ENCODE measurements around the gene SLC35F2.
"Not testable (repeated sequence)": the region's sequence is repeated elsewhere in the genome, so short reads cannot be mapped to it uniquely, and the experiment has no call there.

SLC35F2 gene

DNA sequence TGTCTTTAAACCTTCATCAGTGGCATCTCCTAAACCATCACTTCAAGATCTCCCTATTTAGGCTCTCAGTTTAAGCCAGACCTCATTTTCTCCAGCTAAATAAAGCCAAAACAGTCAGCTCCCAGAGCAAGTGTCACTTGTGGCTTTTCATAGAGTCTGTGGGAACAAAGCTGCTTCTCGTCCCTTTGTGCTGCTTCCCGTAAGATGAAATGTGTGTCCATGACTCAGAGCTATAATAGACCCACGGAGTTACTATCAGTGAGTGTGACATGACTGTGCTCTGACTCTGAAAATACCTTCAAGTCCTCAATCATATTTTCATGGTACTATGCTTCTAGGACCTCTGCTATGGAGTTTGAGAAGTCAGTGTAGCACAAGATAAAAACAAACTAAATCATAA is 89.4 kb downstream of the SLC35F2 start:
- Histone ChIP-seq H3K27me3 (ENCODE audit: control insufficient read depth, insufficient read depth, low read length) (no peaks in the 10 kb centered on the region), H3K9me3 (ENCODE audit: control insufficient read depth, insufficient read depth, low read length) (no peaks in the 10 kb centered on the region), H3K36me3 (ENCODE audit: control insufficient read depth, insufficient read depth, low read length) (no peaks in the 10 kb centered on the region), H3K4me3 (ENCODE audit: low read length) (no peak overlapping the region), H3K4me1 (ENCODE audit: control insufficient read depth, insufficient read depth, low read length) (no peaks in the 10 kb centered on the region; the same call in 1 of the 2 replicates), H3K27ac (ENCODE audit: low read length) (no peak overlapping the region)
- DNase-seq (ENCODE audit: low read depth, low spot score), result no peak
- WGBS (ENCODE audit: insufficient coverage, insufficient read length), result no CpG with 5 or more reads among the region's 3 CpGs

DNA sequence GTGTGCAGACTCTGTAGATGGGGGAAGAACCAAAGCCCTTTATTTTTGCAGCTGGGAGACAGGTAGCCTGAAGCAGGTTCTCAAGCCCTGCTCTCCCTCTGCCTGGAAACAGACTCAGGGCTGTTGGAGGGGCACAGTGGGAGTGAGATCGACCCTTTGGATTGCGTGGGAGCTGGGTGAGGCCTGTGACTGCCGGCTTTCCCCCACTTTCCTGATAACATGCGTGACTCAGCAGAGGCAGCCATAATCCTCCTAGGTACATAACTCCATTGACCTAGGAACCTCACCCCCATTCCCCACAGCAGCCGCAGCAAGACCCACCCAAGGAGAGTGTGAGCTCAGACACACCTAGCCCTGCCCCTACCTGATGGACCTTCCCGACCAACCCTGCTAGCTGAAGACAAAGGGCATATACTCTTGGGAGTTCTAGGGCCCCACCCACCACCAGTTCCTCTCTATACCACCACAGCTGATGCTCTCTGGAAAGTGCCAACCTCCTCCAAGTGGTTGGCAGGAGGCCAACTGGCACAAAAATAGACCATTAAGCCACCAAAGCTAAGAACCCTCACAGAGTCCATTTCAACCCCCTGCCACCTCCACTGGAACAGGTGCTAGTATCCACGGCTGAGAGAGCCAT is 99.8 kb downstream of the SLC35F2 start:
- H3K27ac ChIP-seq (ENCODE audit: low read length); DNase-seq (ENCODE audit: low read depth, low spot score); H3K27me3 ChIP-seq (ENCODE audit: control insufficient read depth, insufficient read depth, low read length); H3K4me3 ChIP-seq (ENCODE audit: low read length); H3K36me3 ChIP-seq (ENCODE audit: control insufficient read depth, insufficient read depth, low read length); H3K4me1 ChIP-seq (ENCODE audit: control insufficient read depth, insufficient read depth, low read length); H3K9me3 ChIP-seq (ENCODE audit: control insufficient read depth, insufficient read depth, low read length): not testable (repeated sequence)
- no CpG with 5 or more reads among the region's 7 CpGs for WGBS (ENCODE audit: insufficient coverage, insufficient read length)

DNA sequence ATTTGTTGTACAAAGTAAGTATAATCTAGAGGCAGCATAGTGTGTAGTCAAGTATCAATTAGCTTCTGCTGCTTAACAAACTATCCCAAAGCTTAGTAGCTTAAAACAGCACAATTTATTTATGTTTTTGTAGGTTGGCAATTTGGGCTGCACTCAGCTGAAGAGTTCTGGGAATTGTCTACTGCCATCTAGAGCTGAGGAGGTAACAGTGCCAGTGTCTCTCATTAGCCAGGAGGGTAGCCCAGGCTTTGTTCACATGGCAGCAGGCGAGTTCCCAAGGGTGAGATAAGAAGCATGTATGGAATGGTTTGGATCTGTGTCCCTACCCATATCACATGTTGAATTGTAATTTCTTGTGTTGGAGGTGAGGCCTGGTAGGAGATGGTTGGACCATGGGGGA is 100.9 kb downstream of the SLC35F2 start:
- no peaks in the 10 kb centered on the region for H3K27me3 ChIP-seq (ENCODE audit: control insufficient read depth, insufficient read depth, low read length)
- H3K4me3 ChIP-seq (ENCODE audit: low read length), result no peak overlapping the region
- DNase-seq (ENCODE audit: low read depth, low spot score), result no peak
- H3K9me3 ChIP-seq (ENCODE audit: control insufficient read depth, insufficient read depth, low read length), result no peaks in the 10 kb centered on the region
- no peaks in the 10 kb centered on the region for H3K36me3 ChIP-seq (ENCODE audit: control insufficient read depth, insufficient read depth, low read length)
- H3K4me1 ChIP-seq (ENCODE audit: control insufficient read depth, insufficient read depth, low read length), result no peaks in the 10 kb centered on the region
- WGBS (ENCODE audit: insufficient coverage, insufficient read length), result no CpG with 5 or more reads among the region's 1 CpG
- H3K27ac ChIP-seq (ENCODE audit: low read length), result no peak overlapping the region

DNA sequence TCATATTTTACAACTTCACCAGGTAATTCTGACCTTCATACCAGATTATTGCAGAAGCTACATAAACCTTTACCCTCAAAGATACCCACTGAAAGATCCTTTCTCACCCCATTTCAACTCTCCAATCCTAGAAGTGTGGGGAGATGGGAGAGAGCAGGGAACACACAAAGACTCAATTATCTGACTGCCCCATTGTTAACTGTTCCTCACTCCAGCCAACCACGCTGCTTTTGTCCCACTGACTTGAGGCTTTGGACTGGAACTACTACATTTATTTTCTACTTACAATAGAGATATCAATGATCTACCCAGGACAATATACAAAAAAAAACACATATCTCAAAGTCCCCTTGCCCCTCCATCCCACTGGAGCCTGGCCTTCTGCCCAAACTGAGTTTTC is 102.0 kb downstream of the SLC35F2 start:
- no CpG with 5 or more reads among the region's 1 CpG for WGBS (ENCODE audit: insufficient coverage, insufficient read length)

DNA sequence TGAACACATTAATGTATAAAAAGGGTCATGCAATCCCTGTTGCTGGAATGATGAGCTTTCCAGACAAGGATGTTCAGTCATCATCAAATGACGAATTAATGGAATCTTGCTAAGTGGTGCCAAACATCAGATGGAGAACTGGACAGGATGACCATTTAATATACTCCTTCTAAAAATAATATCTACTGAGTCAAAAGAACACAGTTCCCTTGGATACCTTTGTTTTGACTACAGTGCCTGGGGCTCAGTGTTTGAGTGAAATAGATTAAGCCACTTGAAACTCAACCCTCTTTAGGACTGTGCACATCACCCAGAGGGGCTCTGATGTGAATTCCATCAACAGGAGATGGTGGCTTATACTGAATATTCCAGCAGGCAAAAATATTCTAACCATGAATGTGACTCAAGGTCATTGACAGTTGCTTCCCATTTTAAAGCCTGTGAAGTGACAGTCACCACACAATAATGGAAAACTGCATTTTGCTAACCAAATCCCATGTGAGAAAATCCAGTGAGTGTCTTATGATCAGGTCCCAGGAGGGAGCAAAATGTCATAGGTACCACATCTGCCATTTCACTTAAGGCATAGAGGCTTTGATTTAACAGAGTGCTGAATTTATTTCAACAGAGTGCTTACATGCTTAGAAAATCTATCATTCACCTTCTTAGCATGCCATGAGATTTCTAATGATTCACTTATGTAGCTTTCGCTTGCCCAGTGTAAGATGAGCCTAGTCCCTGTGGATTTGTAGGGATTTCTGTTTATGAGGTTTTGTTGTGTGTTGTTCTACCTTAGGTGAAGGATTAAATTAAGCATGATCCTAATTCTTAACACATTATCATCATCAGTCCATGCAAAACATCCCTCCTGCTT is 105.4 kb downstream of the SLC35F2 start:
- no peaks in the 10 kb centered on the region for H3K4me1 ChIP-seq (ENCODE audit: control insufficient read depth, insufficient read depth, low read length)
- no peak overlapping the region for H3K4me3 ChIP-seq (ENCODE audit: low read length)
- H3K36me3 ChIP-seq (ENCODE audit: control insufficient read depth, insufficient read depth, low read length), result no peaks in the 10 kb centered on the region
- H3K9me3 ChIP-seq (ENCODE audit: control insufficient read depth, insufficient read depth, low read length), result no peaks in the 10 kb centered on the region
- no peak for DNase-seq (ENCODE audit: low read depth, low spot score)
- no peak overlapping the region for H3K27ac ChIP-seq (ENCODE audit: low read length)
- no CpG with 5 or more reads among the region's 2 CpGs for WGBS (ENCODE audit: insufficient coverage, insufficient read length)
- H3K27me3 ChIP-seq (ENCODE audit: control insufficient read depth, insufficient read depth, low read length), result no peaks in the 10 kb centered on the region

More for the DNA sequence above, 102.0 kb downstream of the SLC35F2 start:
- no peak for DNase-seq (ENCODE audit: low read depth, low spot score)
- Histone ChIP-seq H3K9me3 (ENCODE audit: control insufficient read depth, insufficient read depth, low read length) (no peaks in the 10 kb centered on the region), H3K27me3 (ENCODE audit: control insufficient read depth, insufficient read depth, low read length) (no peaks in the 10 kb centered on the region), H3K4me1 (ENCODE audit: control insufficient read depth, insufficient read depth, low read length) (no peaks in the 10 kb centered on the region), H3K4me3 (ENCODE audit: low read length) (no peak overlapping the region), H3K27ac (ENCODE audit: low read length) (no peak overlapping the region), H3K36me3 (ENCODE audit: control insufficient read depth, insufficient read depth, low read length) (no peaks in the 10 kb centered on the region)

DNA sequence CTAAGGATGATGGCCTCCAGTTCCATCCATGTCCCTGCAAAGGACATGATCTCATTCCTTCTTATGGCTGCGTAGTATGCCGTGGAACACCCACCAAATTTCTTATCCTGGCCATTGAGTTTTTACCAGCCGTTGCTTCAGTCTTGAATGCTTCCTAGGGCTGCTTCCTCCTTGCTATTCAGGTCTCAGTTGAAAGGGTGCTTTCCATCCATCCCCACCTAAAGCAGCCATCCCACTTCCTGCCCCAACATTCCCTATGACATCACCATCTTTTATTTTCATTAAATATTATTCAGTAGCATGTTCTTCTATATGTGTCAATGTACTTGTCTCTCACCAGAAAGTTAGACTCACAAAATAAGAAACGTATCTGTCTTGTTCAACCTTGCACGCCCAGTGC is 106.1 kb downstream of the SLC35F2 start:
- H3K9me3 ChIP-seq (ENCODE audit: control insufficient read depth, insufficient read depth, low read length), result no peaks in the 10 kb centered on the region
- H3K27ac ChIP-seq (ENCODE audit: low read length), result no peak overlapping the region
- no peaks in the 10 kb centered on the region for H3K4me1 ChIP-seq (ENCODE audit: control insufficient read depth, insufficient read depth, low read length)
- H3K4me3 ChIP-seq (ENCODE audit: low read length), result no peak overlapping the region
- no peaks in the 10 kb centered on the region for H3K27me3 ChIP-seq (ENCODE audit: control insufficient read depth, insufficient read depth, low read length)
- no peaks in the 10 kb centered on the region for H3K36me3 ChIP-seq (ENCODE audit: control insufficient read depth, insufficient read depth, low read length)
- WGBS (ENCODE audit: insufficient coverage, insufficient read length), result no CpG with 5 or more reads among the region's 5 CpGs
- DNase-seq (ENCODE audit: low read depth, low spot score), result no peak

DNA sequence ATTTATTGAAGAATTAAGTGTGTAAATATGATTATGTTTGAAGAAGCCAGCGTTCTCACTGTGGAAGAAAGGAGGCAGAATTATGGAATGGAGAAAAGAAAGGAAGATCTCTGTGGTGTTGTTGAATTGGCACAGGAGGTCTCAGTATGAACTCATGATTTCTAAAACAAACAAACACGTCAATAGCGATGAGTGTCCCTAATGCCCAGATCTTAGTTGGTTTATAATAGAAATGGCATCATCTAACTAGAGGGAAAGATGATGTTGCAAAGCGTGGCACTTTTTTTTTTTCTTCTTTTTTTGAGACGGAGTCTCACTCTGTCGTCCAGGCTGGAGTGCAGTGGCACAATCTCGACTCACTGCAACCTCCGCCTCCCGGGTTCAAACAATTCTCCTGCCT is 107.5 kb downstream of the SLC35F2 start:
- Histone ChIP-seq H3K4me3 (ENCODE audit: low read length) (no peak overlapping the region), H3K27ac (ENCODE audit: low read length) (no peak overlapping the region), H3K36me3 (ENCODE audit: control insufficient read depth, insufficient read depth, low read length) (no peaks in the 10 kb centered on the region), H3K4me1 (ENCODE audit: control insufficient read depth, insufficient read depth, low read length) (no peaks in the 10 kb centered on the region), H3K27me3 (ENCODE audit: control insufficient read depth, insufficient read depth, low read length) (no peaks in the 10 kb centered on the region), H3K9me3 (ENCODE audit: control insufficient read depth, insufficient read depth, low read length) (no peaks in the 10 kb centered on the region)
- 100% methylated on average over 1 of the region's 9 CpGs for WGBS (ENCODE audit: insufficient coverage, insufficient read length)
- DNase-seq (ENCODE audit: low read depth, low spot score), result no peak

DNA sequence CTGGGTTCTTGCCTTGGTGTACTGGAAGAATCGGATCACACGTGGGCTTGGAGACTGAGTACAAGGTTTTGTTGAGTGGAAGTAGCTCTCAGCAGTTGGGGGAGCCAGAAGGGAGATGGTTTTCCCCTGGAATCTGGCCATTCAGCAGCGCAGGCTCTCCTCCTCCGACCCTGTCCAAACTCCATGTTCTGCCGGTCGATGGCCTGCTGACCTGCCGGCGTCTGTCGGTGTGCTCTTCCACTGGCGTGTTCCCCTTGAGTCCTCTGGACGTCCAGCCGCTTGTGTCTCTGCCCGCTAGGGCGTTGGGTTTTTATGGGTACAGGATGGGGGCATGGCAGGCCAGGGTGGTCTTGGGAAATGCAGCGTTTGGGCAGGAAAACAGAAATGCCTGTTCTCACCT is 108.3 kb downstream of the SLC35F2 start:
- no peaks in the 10 kb centered on the region for H3K9me3 ChIP-seq (ENCODE audit: control insufficient read depth, insufficient read depth, low read length)
- no peaks in the 10 kb centered on the region for H3K27me3 ChIP-seq (ENCODE audit: control insufficient read depth, insufficient read depth, low read length)
- H3K27ac ChIP-seq (ENCODE audit: low read length), result no peak overlapping the region
- H3K4me3 ChIP-seq (ENCODE audit: low read length), result no peak overlapping the region
- no CpG with 5 or more reads among the region's 15 CpGs for WGBS (ENCODE audit: insufficient coverage, insufficient read length)
- DNase-seq (ENCODE audit: low read depth, low spot score), result no peak
- H3K36me3 ChIP-seq (ENCODE audit: control insufficient read depth, insufficient read depth, low read length), result no peaks in the 10 kb centered on the region
- no peaks in the 10 kb centered on the region for H3K4me1 ChIP-seq (ENCODE audit: control insufficient read depth, insufficient read depth, low read length)

DNA sequence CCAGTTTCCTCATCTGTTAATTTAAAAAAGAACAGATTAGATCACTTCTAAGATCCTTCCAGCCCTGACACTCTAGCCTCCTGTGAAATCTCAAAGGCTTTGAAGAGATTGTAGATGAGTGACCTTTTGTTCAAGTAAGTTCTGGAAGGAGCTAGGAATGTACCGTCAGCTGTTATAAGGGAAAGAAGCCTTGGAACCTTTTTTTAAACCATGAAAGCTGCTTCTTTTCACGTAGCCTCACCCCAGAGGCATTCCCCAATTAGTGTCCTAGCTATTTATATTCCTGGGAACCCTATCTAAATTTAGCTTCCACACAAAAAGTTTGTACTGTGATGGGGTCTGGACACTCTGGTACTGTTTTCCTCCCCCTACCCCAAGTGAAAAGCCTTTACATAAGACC is 111.0 kb downstream of the SLC35F2 start:
- H3K27me3 ChIP-seq (ENCODE audit: control insufficient read depth, insufficient read depth, low read length), result no peaks in the 10 kb centered on the region
- H3K36me3 ChIP-seq (ENCODE audit: control insufficient read depth, insufficient read depth, low read length), result no peaks in the 10 kb centered on the region
- H3K4me3 ChIP-seq (ENCODE audit: low read length), result no peak overlapping the region
- H3K9me3 ChIP-seq (ENCODE audit: control insufficient read depth, insufficient read depth, low read length), result no peaks in the 10 kb centered on the region
- DNase-seq (ENCODE audit: low read depth, low spot score), result no peak
- H3K27ac ChIP-seq (ENCODE audit: low read length), result no peak overlapping the region
- H3K4me1 ChIP-seq (ENCODE audit: control insufficient read depth, insufficient read depth, low read length), result no peaks in the 10 kb centered on the region
- WGBS (ENCODE audit: insufficient coverage, insufficient read length), result no CpG with 5 or more reads among the region's 2 CpGs

DNA sequence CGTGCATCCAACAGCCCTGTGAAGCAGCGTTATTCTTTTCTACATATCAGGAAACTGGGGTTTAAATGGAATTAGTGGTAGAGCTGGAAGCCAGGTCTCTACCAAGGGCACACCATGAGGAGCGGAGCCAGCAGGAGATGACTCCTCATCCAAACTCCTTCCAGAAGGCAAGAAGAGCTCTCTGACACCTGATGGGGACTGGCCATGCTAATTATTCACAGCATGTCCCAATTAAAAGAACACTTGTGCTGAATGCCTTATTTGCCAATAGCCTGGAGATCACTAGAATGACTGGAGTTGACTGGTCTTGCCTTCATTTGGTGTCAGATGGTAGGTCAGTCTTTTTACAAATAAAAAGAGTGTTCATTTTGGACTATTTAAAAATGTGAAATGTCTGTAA is 113.9 kb downstream of the SLC35F2 start:
- Histone ChIP-seq H3K9me3 (ENCODE audit: control insufficient read depth, insufficient read depth, low read length) (no peaks in the 10 kb centered on the region), H3K4me3 (ENCODE audit: low read length) (no peak overlapping the region), H3K27me3 (ENCODE audit: control insufficient read depth, insufficient read depth, low read length) (no peaks in the 10 kb centered on the region), H3K4me1 (ENCODE audit: control insufficient read depth, insufficient read depth, low read length) (no peaks in the 10 kb centered on the region; the same call in 1 of the 2 replicates), H3K27ac (ENCODE audit: low read length) (no peak overlapping the region), H3K36me3 (ENCODE audit: control insufficient read depth, insufficient read depth, low read length) (no peaks in the 10 kb centered on the region)
- no peak for DNase-seq (ENCODE audit: low read depth, low spot score)
- no CpG with 5 or more reads among the region's 3 CpGs for WGBS (ENCODE audit: insufficient coverage, insufficient read length)
